Keratinocyte (primary cell): Measurements from ENCODE around the gene REPS1.

ENCODE experiments used
- EZH2 ChIP-seq: IDR thresholded peaks from one replicate; pipeline ENCODE4 v1.6.1; 2012; ENCODE audit warnings: inconsistent platforms, mild to moderate bottlenecking, low read length, moderate library complexity
- TF ChIP-seq, protein P1 (sequence below), 3 experiments: IDR thresholded peaks in 1 of 3; conservative IDR thresholded peaks in 1 of 3; optimal IDR thresholded peaks in 1 of 3; 2 replicates in 2 of 3; 3 replicates in 1 of 3; pipeline versions ENCODE3 to v1.5.1; 2011; ENCODE audit warnings: low read length in 3 of 3, mild to moderate bottlenecking in 3 of 3, moderate library complexity in 2 of 3, control low read depth in 1 of 3, inconsistent platforms in 1 of 3; ENCODE audit not compliant: insufficient read depth in 2 of 3; ENCODE audit errors: extremely low read depth in 1 of 3

DNA sequence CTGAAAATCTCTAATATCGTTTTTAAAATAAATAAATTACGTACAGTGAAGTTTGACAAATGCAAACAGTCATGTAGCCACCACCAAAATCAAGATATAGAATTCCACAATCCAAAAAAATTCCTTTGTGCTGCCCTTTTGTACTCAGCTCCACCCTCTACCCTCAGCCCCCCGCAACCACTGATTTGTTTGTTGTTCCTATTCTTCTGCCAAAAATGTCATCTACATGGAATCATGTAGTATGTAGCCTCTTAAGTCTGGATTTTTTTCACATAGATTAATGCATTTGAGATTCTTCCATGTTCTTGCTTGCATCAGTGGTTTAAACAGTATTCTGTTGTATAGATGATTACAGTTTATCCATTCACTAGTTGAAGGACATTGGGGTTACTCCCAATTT is 8.5 kb upstream of the REPS1 start:
- TF ChIP-seq EZH2: no peak
- TF ChIP-seq, protein P1, sequence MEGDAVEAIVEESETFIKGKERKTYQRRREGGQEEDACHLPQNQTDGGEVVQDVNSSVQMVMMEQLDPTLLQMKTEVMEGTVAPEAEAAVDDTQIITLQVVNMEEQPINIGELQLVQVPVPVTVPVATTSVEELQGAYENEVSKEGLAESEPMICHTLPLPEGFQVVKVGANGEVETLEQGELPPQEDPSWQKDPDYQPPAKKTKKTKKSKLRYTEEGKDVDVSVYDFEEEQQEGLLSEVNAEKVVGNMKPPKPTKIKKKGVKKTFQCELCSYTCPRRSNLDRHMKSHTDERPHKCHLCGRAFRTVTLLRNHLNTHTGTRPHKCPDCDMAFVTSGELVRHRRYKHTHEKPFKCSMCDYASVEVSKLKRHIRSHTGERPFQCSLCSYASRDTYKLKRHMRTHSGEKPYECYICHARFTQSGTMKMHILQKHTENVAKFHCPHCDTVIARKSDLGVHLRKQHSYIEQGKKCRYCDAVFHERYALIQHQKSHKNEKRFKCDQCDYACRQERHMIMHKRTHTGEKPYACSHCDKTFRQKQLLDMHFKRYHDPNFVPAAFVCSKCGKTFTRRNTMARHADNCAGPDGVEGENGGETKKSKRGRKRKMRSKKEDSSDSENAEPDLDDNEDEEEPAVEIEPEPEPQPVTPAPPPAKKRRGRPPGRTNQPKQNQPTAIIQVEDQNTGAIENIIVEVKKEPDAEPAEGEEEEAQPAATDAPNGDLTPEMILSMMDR (optimal IDR thresholded peaks at IDR 0.05 in 1 of 3, IDR thresholded peaks at IDR 0.05 in 1 of 3, conservative IDR thresholded peaks at IDR 0.05 in 1 of 3; ENCODE audit: extremely low read depth in 1 of 3, insufficient read depth in 2 of 3, low read length in 3 of 3): no peak
